Cardiac fibroblast (primary cell): ENCODE measurements around the gene NAV2.

Source experiments
- DNase-seq, 2 donors: peaks; one replicate each; pipeline versions ENCODE4 v3.0.0 to v3.0.0-alpha.2; 2010; ENCODE audit warnings: low read depth in 2 of 2
- H3K4me3 ChIP-seq, 2 donors: replicated peaks in 1 of 2; 1 replicate in 1 of 2; 2 replicates in 1 of 2; pipeline ENCODE4 v1.5.1; 2011; ENCODE audit warnings: low read depth in 2 of 2, low read length in 2 of 2, mild to moderate bottlenecking in 2 of 2, moderate library complexity in 1 of 2
- TF ChIP-seq, protein P1 (sequence below): IDR thresholded peaks from one replicate; pipeline ENCODE4 v1.5.1; 2011; ENCODE audit warnings: low read depth, mild to moderate bottlenecking, low read length, inconsistent platforms

NAV2 gene

DNA sequence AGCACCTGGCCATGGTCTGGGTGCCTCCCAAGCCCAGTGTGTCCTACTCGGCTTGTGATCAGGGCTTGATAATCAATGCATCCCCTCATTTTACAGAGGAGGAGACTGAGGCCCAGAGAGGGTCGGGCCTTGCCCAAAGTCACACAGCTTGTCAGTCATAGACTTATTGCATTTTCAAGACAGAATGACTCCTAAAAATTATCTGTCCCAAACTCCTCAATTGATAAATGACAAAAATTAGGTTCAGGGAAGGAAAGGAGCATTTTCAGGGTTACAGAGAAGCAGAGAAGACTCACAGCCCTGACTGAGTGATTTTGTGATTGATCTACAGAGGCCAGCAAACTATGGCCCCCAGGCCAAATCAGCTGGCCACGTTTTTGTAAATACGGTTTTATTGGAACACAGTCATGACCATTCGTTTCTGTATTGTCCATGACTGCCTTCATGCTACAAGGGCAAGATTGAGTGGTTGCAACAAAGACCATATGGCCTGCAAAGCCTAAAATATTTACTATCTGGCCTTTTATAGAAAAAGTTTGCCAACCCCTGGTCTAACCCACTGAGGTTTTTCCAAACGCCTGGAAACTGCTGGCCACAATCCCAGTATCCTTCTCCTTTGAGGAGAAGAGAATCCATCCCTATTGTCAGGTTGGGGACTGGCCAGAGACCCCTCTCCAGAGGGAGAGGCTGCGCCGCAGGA, 35.1 kb upstream of the NAV2 start:
- TF ChIP-seq, protein P1, sequence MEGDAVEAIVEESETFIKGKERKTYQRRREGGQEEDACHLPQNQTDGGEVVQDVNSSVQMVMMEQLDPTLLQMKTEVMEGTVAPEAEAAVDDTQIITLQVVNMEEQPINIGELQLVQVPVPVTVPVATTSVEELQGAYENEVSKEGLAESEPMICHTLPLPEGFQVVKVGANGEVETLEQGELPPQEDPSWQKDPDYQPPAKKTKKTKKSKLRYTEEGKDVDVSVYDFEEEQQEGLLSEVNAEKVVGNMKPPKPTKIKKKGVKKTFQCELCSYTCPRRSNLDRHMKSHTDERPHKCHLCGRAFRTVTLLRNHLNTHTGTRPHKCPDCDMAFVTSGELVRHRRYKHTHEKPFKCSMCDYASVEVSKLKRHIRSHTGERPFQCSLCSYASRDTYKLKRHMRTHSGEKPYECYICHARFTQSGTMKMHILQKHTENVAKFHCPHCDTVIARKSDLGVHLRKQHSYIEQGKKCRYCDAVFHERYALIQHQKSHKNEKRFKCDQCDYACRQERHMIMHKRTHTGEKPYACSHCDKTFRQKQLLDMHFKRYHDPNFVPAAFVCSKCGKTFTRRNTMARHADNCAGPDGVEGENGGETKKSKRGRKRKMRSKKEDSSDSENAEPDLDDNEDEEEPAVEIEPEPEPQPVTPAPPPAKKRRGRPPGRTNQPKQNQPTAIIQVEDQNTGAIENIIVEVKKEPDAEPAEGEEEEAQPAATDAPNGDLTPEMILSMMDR = no peak
- no peak overlapping the region for H3K4me3 ChIP-seq
- peak in 1 of 2 donors; percentile 34 for DNase-seq

DNA sequence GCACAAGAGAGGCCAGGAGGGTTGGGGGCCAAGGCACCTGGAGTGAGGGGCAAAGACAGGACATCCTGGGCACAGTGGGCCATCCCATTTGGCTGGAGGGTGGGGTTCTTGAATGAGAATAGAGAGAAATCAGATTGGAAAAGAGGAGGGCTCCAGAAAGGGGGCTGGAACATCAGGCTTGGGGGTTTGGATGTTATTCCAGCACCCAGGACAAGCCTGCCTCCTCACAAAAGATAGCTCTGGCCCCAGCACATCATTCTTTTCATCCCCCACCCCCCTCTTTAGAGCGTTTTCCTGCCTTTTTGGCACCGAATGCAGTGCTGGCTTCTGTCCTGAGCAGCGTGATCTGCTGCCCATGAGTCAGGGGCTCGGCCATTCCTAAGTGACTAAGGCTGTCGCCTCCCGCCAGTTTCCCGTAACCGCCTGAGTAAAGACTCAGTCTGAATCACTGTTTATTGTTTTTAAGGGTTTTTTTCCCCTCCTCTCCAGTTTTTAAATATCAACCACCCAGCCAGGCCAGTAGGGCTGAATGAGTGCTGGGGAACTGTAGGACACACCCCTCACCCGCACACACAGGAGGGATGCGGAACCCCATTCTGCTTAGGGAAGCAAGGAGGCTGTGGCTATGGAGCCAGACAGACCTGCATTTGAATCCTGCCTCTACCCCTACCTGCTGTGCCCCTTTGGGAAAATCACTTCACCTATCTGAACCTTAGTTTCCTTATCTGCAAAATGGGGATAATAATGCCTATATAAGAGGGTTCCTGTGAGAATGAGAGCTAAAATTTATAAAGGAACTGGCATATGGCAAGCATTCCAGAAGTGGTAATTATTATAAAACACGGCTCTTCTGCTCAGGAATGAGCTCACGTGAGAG, 32.4 kb upstream of the NAV2 start:
- TF ChIP-seq, protein P1 = peak; percentile 29
- peak; percentile 97 to 99 for DNase-seq
- H3K4me3 ChIP-seq = peak overlapping the region in 1 of 2 donors; percentile 13

DNA sequence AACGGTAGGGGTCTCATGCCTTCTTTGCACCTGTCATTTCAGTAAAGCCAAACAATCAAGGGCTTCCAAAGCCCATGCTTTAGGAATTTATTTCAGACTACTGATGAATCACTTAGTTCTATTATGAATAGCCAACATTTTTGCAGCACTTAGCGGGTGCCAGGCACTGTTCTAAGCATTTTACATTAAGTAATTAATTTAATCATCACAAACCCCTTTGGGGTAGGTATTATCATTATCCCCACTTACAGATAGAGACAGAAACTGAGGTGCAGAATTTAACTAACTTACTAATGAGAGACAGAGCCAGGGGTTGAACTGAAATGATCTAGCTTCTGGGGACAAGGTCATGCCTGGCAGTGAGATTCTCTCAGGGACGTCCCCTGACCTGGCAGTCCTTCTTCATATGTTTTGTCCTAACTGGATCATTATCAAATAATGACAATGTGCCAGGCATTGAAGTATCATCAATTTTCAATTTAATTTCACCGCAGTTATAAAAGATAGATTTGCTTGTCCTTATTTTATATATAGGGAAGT, 31.7 kb upstream of the NAV2 start:
- TF ChIP-seq, protein P1 = no peak
- H3K4me3 ChIP-seq = no peak overlapping the region
- peak in 1 of 2 donors; percentile 42 for DNase-seq

DNA sequence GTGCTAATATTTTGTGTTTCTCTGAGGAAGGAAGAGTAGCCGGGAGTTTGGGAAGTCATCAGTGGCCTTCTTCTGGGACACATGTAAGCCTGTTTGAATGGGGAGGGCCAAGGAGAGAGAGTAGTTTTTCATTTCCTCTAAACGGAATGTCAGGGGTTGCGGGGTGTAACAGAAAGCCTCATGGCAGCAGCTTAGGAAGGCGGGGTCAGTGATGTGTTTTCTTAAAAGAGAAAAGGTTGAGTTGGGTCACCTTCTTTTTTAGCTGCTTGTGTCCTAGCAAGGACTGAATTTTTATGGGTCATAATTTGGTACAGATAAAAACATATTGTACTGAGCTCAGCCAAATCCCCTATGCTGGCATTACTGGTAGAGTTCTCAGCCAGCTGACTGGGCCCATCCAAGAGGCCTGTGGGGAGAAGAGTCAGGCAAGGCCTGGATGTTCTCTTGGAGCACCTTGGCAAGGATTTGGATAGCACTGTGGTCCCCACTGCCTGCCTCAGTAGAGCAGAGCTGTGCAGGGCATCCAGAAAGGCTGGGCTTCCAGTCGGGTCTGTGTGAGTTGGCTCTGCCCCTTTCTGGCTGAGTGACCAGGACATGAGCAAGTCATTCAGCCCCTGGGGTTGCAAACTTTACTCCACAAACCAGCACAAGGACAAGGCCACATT, 29.4 kb upstream of the NAV2 start:
- TF ChIP-seq, protein P1 = no peak
- peak; percentile 31 to 32 for DNase-seq
- no peak overlapping the region for H3K4me3 ChIP-seq

DNA sequence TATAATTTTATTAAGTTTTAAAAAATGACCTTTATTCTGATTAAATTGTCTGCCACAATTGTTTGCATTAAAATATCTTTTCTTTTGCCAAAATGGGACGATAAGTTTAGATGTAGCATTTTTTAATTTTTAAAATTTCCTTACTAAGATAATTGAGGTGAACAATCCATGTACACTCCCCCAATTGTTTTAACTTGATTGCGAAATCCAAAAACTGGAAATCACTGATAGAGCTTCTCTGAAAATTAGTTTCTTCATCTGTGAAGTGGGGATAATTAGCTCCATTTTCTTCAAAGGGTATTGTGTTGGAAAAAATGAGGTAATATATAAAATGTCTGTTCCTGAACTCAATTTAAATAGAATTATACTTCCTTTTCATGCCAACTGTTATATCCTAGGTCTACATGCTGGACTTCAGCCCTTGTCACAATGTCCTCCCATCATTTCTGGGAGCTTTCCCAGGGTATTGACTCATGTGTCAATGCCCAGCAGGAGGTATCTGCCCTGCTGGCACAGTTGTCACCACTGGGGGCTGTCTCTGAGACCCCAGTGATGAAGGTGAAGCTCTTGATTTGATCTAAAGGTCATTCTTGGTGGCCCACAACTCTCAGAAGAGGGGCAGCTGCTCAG, 28.7 kb upstream of the NAV2 start:
- DNase-seq = no peak
- TF ChIP-seq, protein P1 = no peak
- H3K4me3 ChIP-seq = no peak overlapping the region

DNA sequence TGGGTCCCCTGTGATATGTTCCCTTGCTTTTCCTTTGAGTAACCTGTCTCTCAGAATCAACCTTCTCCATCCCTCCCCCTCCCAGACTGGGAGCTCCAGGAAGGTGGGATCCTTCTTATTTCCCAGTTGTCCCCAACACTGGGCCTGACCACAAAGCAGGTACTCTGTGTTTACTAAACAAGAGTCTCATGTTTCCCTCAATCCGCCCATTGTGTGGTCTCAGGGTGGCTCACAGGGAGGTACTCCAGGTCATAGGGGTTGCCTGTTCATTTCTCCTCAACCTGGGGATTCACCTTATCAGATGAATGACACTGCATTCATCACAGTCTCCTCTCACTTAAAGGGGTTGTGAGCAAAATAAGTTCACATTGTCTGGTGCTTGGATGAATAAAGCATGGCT, 26.4 kb upstream of the NAV2 start:
- no peak for DNase-seq
- TF ChIP-seq, protein P1 = no peak
- H3K4me3 ChIP-seq = no peak overlapping the region
